HG03460 (cell line): ENCODE results near the gene CEACAM5.

ENCODE experiments used
- ATAC-seq: cut with Tn5 transposase; IDR thresholded peaks from one replicate; pipeline ENCODE4 v1.9.1; 2021; ENCODE audit not compliant: unreplicated experiment

Gene CEACAM5

DNA sequence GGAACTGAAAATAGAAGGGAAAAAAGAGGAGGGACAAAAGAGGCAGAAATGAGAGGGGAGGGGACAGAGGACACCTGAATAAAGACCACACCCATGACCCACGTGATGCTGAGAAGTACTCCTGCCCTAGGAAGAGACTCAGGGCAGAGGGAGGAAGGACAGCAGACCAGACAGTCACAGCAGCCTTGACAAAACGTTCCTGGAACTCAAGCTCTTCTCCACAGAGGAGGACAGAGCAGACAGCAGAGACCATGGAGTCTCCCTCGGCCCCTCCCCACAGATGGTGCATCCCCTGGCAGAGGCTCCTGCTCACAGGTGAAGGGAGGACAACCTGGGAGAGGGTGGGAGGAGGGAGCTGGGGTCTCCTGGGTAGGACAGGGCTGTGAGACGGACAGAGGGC, at the start of gene CEACAM5:
Gene CEACAM5 (plus strand): TSS at position 146 of the 400 bp plus-strand sequence. CDS start 106 bp downstream, at position 252.
- no peak for ATAC-seq

DNA sequence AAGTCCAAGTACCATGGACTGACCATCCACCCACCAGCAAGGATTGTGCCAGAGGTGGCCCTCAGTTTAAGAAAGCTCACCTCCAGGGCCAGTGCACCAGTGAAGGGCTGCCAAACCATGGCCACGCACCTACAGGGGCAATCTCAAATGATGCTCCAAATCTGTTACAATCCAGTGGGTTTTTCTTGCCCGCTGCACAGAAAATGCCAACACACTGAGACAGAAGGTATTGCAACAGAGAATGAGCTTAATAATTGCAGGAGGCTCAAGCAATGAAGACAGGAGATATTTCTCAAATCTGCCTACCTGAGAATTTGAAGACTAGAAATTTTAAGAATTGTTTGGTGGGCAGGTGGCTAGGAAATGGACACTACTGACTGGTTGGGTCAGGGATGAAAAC, 42.4 kb upstream of the CEACAM5 start:
- ATAC-seq = no peak

DNA sequence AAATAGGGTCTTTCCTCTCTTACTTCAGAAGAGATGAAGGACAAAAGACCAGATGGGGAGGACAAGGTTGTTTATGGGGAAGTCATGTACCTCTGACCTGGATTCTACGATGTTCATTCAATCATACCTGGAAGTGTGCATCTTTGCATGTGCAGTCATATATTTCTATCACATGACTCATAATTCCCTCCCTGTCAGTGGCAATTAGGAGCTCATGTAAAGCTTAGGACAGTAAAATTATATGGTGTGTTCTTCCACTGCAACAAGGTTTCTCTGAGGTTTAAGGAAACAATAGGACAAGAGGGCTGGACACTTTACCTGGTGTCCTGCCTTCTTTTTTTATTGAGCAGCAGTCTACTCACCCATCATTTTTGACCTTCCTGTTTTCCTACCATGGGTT, 40.1 kb upstream of the CEACAM5 start:
- ATAC-seq = no peak

DNA sequence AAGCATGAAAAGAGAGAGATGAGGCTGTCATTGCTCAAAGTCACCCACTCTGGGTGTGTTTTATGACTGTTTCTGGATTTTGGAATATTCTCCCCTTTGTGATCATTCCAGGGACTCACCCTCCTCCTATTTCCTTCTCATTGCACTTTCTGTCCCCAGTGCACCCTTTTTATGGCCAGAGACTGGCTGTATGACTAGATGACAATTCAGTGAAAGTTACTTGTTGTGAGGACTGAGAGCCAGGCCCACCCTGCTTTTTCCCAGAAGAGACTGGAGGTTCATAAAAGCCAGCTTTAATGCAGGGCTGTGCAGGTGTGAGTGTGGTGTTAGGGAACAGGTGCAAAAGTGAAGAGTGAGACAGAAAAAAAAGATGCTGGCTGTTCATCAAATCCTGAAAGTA, 37.7 kb upstream of the CEACAM5 start:
- no peak for ATAC-seq

DNA sequence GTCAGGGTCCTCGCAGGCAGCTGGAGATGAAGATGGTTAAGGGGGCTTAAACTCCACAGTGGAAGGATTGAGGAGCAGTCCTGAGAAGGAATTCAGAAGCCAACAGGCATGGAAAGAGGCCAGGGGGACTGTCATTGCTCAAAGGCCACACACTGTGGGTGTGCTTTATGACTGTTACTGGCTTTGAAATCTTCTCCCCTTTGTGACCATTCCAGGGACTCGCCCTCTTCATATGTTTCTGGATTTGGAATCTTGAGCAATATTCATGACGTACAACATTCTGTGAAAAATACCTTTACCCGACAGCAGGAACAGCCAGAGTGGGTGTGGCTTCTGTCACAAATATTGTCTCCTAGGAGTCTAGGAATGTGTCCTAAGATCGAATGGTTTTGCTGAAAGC, 36.9 kb upstream of the CEACAM5 start:
- no peak for ATAC-seq

DNA sequence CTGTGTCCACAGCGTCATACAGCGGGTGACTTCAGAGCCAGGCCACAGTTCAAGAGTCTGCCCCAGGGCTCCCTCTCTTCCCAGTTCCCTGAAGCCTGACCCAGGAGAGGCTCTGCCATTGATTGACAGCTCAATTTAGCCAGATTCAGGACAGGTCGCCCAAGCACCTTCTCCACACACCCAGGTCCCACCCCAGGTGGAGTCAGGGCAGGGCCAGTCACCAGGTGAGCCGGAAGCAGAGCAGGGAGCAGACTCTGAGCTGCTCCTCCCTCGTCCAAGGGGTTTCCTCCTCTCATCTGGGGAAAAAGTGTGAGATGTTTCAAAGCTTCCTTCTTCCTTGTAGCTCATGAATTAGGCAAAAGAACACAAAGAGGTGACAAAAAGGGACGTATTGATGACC, 26.0 kb upstream of the CEACAM5 start:
- no peak for ATAC-seq

DNA sequence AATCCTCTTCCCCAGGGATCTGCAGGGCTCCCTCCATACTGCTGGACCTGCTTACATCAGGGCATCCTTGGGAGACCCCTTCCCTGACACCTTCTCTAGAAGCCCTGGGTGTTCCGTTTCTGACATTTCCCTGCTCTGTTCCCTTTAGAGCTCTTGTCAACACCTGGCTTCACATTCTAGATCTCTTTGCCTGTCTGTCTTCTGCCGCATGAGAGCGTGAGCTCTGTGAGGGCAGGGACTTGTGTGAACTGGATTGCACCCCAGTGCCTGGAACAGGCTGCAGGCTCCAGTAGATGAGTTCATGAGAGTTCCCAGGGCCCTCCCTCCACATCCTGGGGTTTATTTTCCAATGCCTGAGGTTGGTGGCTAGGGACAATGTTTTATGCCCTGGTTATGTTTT, 21.0 kb upstream of the CEACAM5 start:
- ATAC-seq = no peak

DNA sequence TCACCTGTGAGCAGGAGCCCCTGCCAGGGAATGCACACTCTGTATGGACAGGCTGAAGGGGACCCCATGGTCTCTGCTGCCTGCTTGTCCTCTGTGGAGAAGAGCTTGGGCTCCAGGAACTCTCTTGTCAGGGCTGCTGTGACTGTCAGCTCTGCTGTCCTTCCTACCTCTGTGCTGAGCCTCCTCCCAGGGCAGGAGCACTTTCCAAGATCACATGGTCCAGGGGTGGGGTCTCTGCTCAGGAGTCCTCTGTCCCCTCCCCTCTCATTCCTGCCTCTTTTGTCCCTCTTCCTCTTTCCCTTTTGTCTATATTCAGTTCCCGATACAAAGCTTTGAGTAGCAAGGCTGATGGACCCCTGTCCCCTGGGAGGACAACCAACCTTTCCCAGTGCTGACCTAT, 20.3 kb upstream of the CEACAM5 start, which contains the start of gene CEACAM7:
Gene CEACAM7 (minus strand): TSS at position 173 of the 400 bp plus-strand sequence. CDS start 105 bp downstream, at position 68.
- ATAC-seq = no peak

DNA sequence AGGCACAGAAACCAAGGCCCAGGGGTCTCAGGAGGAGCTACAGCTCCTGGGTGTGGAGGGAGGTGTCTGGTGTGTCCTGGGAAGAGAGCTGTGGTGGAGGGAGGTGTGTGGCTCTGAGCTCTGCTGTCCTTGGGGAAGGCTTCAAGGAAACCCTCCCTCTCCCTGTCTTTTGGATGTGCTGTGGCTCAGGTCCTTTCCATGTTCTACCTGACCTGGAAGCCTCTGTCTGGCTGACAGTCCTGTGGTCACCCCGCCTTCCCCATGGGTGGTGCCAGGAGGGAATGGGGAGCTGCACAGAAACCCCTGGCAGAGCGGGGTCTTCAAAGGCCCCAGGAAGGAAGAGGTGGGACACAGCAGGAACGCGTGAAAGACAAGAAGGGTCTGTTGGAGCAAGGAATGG, 19.7 kb upstream of the CEACAM5 start:
- no peak for ATAC-seq

DNA sequence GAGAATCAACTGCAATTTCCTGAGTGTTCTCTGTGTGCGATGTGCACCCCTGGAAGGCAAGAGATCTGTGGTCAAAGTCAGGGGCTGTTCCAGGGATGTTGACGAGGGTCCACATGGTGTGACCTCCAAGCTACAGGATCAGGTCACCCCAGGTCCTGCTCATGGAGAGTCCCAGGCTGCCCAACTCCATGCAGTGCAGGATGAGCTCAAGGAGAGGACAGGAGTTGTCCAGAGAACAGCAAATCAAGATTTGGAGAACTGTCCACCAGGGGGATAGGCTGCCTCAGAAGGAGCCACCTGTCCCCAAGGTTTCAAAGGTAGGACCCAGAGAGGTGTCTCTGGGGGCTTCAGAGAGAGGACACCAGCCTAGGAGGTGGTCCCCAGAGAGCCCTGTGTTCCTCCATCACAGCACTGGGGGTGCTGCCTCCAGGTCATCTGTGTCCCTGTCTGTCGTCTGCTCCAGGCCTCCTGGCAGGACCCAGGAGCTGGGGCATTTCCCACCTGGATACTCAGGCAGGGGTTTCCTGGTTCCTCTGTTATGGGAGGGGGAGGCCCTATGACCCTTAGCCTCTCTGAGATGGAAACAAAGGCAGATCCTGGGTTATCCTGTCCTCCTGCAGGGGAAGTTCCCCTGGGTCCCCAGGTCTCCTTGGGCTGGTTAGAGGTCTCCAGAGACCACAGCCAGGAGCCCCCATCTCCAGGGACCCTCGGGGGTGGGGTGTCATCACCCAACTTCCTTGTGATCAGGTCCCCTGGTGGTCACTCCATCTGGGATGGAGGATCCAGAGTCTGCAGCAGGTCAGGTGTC, 18.2 kb upstream of the CEACAM5 start:
- ATAC-seq = no peak

DNA sequence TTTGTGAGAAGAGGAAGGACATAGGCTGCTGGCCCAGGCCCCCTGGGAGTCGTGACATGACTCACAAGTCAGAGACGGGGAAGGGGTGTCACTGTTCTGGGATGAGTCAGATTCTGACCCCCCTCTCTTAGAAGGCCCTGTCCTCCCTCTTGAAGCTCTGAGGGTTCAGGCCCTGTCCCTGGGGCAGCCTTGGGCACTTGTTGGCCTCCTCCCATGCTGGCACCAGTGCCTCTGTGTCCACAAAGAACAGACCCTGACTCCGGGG, 17.7 kb upstream of the CEACAM5 start:
- no peak for ATAC-seq

DNA sequence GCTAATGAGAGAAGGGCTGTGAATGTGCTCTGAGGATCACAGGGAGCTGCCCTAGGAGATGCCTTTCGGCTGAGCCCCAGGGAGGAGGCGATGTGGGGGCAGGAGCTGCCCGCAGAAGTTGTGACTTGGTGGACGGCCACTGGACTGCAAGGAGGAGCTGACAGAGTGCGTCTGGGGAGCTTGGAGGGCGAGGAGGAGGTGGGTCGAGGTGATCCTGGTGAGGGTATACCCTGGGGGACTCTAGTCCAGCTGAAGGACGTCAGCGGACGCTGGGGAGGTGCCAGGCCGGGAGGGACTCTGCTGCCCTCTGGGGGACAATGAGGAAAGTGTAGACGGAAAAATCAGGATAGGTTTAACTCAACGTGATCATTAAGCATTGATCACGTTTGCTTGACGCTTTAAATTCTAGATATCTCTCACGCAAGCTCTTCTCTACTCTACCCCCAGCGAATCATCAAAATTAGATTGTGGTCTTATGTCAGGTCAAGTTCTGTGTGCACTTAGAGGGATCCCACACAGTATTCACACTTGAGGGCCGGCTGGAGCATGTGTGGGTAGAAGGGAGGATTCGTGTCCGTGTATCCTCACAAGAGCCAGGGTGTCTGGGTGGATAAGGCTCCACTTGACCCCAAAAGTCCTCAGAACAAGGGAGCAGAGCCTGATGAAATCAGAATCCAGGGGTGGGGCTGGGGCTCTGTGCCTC, 17.0 kb upstream of the CEACAM5 start:
- no peak for ATAC-seq

DNA sequence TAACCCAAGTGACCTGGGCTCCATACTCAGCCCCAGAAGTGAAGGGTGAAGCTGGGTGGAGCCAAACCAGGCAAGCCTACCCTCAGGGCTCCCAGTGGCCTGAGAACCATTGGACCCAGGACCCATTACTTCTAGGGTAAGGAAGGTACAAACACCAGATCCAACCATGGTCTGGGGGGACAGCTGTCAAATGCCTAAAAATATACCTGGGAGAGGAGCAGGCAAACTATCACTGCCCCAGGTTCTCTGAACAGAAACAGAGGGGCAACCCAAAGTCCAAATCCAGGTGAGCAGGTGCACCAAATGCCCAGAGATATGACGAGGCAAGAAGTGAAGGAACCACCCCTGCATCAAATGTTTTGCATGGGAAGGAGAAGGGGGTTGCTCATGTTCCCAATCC, 14.2 kb upstream of the CEACAM5 start:
- no peak for ATAC-seq

DNA sequence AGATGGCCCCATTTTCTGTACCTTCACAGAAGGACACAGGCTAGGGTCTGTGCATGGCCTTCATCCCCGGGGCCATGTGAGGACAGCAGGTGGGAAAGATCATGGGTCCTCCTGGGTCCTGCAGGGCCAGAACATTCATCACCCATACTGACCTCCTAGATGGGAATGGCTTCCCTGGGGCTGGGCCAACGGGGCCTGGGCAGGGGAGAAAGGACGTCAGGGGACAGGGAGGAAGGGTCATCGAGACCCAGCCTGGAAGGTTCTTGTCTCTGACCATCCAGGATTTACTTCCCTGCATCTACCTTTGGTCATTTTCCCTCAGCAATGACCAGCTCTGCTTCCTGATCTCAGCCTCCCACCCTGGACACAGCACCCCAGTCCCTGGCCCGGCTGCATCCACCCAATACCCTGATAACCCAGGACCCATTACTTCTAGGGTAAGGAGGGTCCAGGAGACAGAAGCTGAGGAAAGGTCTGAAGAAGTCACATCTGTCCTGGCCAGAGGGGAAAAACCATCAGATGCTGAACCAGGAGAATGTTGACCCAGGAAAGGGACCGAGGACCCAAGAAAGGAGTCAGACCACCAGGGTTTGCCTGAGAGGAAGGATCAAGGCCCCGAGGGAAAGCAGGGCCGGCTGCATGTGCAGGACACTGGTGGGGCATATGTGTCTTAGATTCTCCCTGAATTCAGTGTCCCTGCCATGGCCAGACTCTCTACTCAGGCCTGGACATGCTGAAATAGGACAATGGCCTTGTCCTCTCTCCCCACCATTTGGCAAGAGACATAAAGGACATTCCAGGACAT, 13.4 kb upstream of the CEACAM5 start:
- ATAC-seq = no peak

DNA sequence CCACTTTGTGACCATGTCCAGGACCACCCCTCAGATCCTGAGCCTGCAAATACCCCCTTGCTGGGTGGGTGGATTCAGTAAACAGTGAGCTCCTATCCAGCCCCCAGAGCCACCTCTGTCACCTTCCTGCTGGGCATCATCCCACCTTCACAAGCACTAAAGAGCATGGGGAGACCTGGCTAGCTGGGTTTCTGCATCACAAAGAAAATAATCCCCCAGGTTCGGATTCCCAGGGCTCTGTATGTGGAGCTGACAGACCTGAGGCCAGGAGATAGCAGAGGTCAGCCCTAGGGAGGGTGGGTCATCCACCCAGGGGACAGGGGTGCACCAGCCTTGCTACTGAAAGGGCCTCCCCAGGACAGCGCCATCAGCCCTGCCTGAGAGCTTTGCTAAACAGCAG, 12.7 kb upstream of the CEACAM5 start:
- ATAC-seq = no peak

DNA sequence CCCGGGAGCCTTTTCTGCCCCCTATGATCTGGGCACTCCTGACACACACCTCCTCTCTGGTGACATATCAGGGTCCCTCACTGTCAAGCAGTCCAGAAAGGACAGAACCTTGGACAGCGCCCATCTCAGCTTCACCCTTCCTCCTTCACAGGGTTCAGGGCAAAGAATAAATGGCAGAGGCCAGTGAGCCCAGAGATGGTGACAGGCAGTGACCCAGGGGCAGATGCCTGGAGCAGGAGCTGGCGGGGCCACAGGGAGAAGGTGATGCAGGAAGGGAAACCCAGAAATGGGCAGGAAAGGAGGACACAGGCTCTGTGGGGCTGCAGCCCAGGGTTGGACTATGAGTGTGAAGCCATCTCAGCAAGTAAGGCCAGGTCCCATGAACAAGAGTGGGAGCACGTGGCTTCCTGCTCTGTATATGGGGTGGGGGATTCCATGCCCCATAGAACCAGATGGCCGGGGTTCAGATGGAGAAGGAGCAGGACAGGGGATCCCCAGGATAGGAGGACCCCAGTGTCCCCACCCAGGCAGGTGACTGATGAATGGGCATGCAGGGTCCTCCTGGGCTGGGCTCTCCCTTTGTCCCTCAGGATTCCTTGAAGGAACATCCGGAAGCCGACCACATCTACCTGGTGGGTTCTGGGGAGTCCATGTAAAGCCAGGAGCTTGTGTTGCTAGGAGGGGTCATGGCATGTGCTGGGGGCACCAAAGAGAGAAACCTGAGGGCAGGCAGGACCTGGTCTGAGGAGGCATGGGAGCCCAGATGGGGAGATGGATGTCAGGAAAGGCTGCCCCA, 11.8 kb upstream of the CEACAM5 start:
- no peak for ATAC-seq

DNA sequence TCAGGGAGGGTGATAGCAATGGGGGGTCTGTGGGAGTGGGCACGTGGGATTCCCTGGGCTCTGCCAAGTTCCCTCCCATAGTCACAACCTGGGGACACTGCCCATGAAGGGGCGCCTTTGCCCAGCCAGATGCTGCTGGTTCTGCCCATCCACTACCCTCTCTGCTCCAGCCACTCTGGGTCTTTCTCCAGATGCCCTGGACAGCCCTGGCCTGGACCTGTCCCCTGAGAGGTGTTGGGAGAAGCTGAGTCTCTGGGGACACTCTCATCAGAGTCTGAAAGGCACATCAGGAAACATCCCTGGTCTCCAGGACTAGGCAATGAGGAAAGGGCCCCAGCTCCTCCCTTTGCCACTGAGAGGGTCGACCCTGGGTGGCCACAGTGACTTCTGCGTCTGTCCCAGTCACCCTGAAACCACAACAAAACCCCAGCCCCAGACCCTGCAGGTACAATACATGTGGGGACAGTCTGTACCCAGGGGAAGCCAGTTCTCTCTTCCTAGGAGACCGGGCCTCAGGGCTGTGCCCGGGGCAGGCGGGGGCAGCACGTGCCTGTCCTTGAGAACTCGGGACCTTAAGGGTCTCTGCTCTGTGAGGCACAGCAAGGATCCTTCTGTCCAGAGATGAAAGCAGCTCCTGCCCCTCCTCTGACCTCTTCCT, 11.1 kb upstream of the CEACAM5 start:
- ATAC-seq = no peak

DNA sequence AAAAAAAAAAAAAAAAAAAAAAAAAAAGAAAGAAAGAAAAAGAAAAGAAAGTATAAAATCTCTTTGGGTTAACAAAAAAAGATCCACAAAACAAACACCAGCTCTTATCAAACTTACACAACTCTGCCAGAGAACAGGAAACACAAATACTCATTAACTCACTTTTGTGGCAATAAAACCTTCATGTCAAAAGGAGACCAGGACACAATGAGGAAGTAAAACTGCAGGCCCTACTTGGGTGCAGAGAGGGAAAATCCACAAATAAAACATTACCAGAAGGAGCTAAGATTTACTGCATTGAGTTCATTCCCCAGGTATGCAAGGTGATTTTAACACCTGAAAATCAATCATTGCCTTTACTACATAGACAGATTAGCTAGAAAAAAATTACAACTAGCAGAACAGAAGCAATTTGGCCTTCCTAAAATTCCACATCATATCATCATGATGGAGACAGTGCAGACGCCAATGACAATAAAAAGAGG, 9.6 kb upstream of the CEACAM5 start:
- ATAC-seq = no peak

DNA sequence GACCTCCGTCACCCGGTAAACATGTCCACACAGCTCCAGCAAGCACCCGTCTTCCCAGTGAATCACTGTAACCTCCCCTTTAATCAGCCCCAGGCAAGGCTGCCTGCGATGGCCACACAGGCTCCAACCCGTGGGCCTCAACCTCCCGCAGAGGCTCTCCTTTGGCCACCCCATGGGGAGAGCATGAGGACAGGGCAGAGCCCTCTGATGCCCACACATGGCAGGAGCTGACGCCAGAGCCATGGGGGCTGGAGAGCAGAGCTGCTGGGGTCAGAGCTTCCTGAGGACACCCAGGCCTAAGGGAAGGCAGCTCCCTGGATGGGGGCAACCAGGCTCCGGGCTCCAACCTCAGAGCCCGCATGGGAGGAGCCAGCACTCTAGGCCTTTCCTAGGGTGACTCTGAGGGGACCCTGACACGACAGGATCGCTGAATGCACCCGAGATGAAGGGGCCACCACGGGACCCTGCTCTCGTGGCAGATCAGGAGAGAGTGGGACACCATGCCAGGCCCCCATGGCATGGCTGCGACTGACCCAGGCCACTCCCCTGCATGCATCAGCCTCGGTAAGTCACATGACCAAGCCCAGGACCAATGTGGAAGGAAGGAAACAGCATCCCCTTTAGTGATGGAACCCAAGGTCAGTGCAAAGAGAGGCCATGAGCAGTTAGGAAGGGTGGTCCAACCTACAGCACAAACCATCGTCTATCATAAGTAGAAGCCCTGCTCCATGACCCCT, 9.0 kb upstream of the CEACAM5 start:
- no peak for ATAC-seq

DNA sequence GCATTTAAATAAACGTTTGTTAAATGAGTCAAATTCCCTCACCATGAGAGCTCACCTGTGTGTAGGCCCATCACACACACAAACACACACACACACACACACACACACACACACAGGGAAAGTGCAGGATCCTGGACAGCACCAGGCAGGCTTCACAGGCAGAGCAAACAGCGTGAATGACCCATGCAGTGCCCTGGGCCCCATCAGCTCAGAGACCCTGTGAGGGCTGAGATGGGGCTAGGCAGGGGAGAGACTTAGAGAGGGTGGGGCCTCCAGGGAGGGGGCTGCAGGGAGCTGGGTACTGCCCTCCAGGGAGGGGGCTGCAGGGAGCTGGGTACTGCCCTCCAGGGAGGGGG, 8.5 kb upstream of the CEACAM5 start:
- ATAC-seq = no peak
